Neural cell (in vitro differentiated cells): ENCODE data around the gene LRBA.

Experiments
- CTCF ChIP-seq: fragments of 450-650 bp; IDR thresholded peaks from 2 replicates; pipeline ENCODE4 v1.5.1; 2014; ENCODE audit warnings: antibody characterized with exemption, mild to moderate bottlenecking, moderate library complexity; ENCODE audit not compliant: poor library complexity, severe bottlenecking
- EP300 ChIP-seq: fragments of 450-650 bp; conservative IDR thresholded peaks from 2 replicates; pipeline ENCODE4 v1.6.1; 2014; ENCODE audit warnings: antibody characterized with exemption, mild to moderate bottlenecking, moderate library complexity; ENCODE audit not compliant: poor library complexity, severe bottlenecking
- EZH2 ChIP-seq: fragments of 200-600, 300-800 bp; shearing (Covaris generic), sonication (generic); IDR thresholded peaks from 2 replicates; pipeline ENCODE4 v1.6.1; 2014; ENCODE audit warnings: antibody characterized with exemption, low read length, borderline replicate concordance, mild to moderate bottlenecking; ENCODE audit not compliant: insufficient read depth, poor library complexity, severe bottlenecking
- MXI1 ChIP-seq: fragments of 450-650 bp; conservative IDR thresholded peaks from 2 replicates; pipeline ENCODE4 v1.6.1; 2014; ENCODE audit warnings: antibody characterized with exemption, mild to moderate bottlenecking; ENCODE audit not compliant: poor library complexity, severe bottlenecking
- POLR2AphosphoS5 ChIP-seq: IDR thresholded peaks from 2 replicates; pipeline ENCODE4 v1.6.1; 2012
- RAD21 ChIP-seq: fragments of 450-650 bp; conservative IDR thresholded peaks from 2 replicates; pipeline ENCODE4 v1.6.1; 2014; ENCODE audit warnings: antibody characterized with exemption, mild to moderate bottlenecking, moderate library complexity
- SMC3 ChIP-seq: fragments of 450-650 bp; conservative IDR thresholded peaks from 2 replicates; pipeline ENCODE4 v1.6.1; 2014; ENCODE audit warnings: antibody characterized with exemption, mild to moderate bottlenecking, moderate library complexity; ENCODE audit not compliant: poor library complexity
- TAF1 ChIP-seq: IDR thresholded peaks from 2 replicates; pipeline ENCODE4 v1.6.1; 2012; ENCODE audit warnings: low read depth
- TF ChIP-seq, protein P1 (sequence below): IDR thresholded peaks from 2 replicates; pipeline ENCODE4 v1.6.1; 2012; ENCODE audit warnings: borderline replicate concordance

GRCh38 chr4:150625033-150625432 is 390.1 kb downstream of the LRBA start:
- TF ChIP-seq CTCF (no peak), EZH2 (no peak), MXI1 (no peak), RAD21 (no peak), TAF1 (no peak), POLR2AphosphoS5 (no peak), SMC3 (no peak), EP300 (no peak)
- TF ChIP-seq, protein P1, sequence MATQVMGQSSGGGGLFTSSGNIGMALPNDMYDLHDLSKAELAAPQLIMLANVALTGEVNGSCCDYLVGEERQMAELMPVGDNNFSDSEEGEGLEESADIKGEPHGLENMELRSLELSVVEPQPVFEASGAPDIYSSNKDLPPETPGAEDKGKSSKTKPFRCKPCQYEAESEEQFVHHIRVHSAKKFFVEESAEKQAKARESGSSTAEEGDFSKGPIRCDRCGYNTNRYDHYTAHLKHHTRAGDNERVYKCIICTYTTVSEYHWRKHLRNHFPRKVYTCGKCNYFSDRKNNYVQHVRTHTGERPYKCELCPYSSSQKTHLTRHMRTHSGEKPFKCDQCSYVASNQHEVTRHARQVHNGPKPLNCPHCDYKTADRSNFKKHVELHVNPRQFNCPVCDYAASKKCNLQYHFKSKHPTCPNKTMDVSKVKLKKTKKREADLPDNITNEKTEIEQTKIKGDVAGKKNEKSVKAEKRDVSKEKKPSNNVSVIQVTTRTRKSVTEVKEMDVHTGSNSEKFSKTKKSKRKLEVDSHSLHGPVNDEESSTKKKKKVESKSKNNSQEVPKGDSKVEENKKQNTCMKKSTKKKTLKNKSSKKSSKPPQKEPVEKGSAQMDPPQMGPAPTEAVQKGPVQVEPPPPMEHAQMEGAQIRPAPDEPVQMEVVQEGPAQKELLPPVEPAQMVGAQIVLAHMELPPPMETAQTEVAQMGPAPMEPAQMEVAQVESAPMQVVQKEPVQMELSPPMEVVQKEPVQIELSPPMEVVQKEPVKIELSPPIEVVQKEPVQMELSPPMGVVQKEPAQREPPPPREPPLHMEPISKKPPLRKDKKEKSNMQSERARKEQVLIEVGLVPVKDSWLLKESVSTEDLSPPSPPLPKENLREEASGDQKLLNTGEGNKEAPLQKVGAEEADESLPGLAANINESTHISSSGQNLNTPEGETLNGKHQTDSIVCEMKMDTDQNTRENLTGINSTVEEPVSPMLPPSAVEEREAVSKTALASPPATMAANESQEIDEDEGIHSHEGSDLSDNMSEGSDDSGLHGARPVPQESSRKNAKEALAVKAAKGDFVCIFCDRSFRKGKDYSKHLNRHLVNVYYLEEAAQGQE = no peak
